ENCODE measurements around the gene RUNX1.
A peak's percentile ranks its signal among the peaks of the same experiment; 100 is the strongest.
"Not testable (repeated sequence)": the region's sequence is repeated elsewhere in the genome, so short reads cannot be mapped to it uniquely, and the experiment has no call there.

Gene RUNX1

GRCh38 chr21:34807146-34807880 is 241.8 kb downstream of the RUNX1 start:
- peak; percentile 30 to 56 for DNase-seq (ENCODE audit: low read depth in 2 of 2)

- no peak for DNase-seq (ENCODE audit: low read depth in 2 of 2)
Observed at GRCh38 chr21:34806423-34806822, 242.7 kb downstream of the RUNX1 start.

GRCh38 chr21:34805157-34805556 is 243.9 kb downstream of the RUNX1 start:
- no peak for DNase-seq (ENCODE audit: low read depth in 2 of 2)

GRCh38 chr21:34804584-34804983 is 244.5 kb downstream of the RUNX1 start:
- DNase-seq (ENCODE audit: low read depth in 2 of 2): not testable (repeated sequence)

GRCh38 chr21:34803782-34804370 is 245.2 kb downstream of the RUNX1 start:
- no peak for DNase-seq (ENCODE audit: low read depth in 2 of 2)

GRCh38 chr21:34802180-34802899 is 246.8 kb downstream of the RUNX1 start:
- no peak for DNase-seq (ENCODE audit: low read depth in 2 of 2)

GRCh38 chr21:34801519-34802132 is 247.5 kb downstream of the RUNX1 start:
- DNase-seq (ENCODE audit: low read depth in 2 of 2): no peak

- DNase-seq (ENCODE audit: low read depth in 2 of 2): no peak
Observed at GRCh38 chr21:34800797-34801518, 248.1 kb downstream of the RUNX1 start.

GRCh38 chr21:34799092-34799491 is 250.0 kb downstream of the RUNX1 start:
- DNase-seq (ENCODE audit: low read depth in 2 of 2): no peak

- no peak for DNase-seq (ENCODE audit: low read depth in 2 of 2)
Observed at GRCh38 chr21:34797921-34798535, 251.1 kb downstream of the RUNX1 start.

- DNase-seq (ENCODE audit: low read depth in 2 of 2): no peak
Observed at GRCh38 chr21:34797201-34797525, 251.9 kb downstream of the RUNX1 start.

GRCh38 chr21:34796518-34797200 is 252.4 kb downstream of the RUNX1 start:
- no peak for DNase-seq (ENCODE audit: low read depth in 2 of 2)

- no peak for DNase-seq (ENCODE audit: low read depth in 2 of 2)
Observed at GRCh38 chr21:34795548-34796180, 253.4 kb downstream of the RUNX1 start.

GRCh38 chr21:34795175-34795547 is 253.9 kb downstream of the RUNX1 start:
- no peak for DNase-seq (ENCODE audit: low read depth in 2 of 2)

GRCh38 chr21:34794686-34795085 is 254.4 kb downstream of the RUNX1 start:
- no peak for DNase-seq (ENCODE audit: low read depth in 2 of 2)

- DNase-seq (ENCODE audit: low read depth in 2 of 2): no peak
Observed at GRCh38 chr21:34793471-34793870, 255.6 kb downstream of the RUNX1 start.

- no peak for DNase-seq (ENCODE audit: low read depth in 2 of 2)
Observed at GRCh38 chr21:34792504-34793089, 256.5 kb downstream of the RUNX1 start.

GRCh38 chr21:34791776-34792503 is 257.2 kb downstream of the RUNX1 start:
- DNase-seq (ENCODE audit: low read depth in 2 of 2): no peak

- no peak for DNase-seq (ENCODE audit: low read depth in 2 of 2)
Observed at GRCh38 chr21:34790834-34791233, 258.3 kb downstream of the RUNX1 start.
